H9 (cell line): ENCODE results near the gene PJVK. TPM values are rescaled to one million over a fixed set of nuclear protein-coding genes. Genes with fewer than 3 reads are reported as not detected.

Experiments
- DNase-seq: peaks from one replicate; pipeline ENCODE4 v3.0.0-alpha.2; 2017
- H2AFZ ChIP-seq: one replicate; pipeline ENCODE4 v1.6.1; 2013; ENCODE audit warnings: mild to moderate bottlenecking, low read length, control low read depth, moderate library complexity
- H2AK5ac ChIP-seq: 2 replicates; pipeline ENCODE4 v1.6.1; 2013; ENCODE audit warnings: low read length, control low read depth, mixed read lengths; ENCODE audit not compliant: insufficient read length
- H2BK120ac ChIP-seq: one replicate; pipeline ENCODE4 v1.6.1; 2013; ENCODE audit warnings: low read depth, mild to moderate bottlenecking, low read length, control low read depth, inconsistent platforms; ENCODE audit not compliant: poor library complexity, severe bottlenecking
- H2BK12ac ChIP-seq: 2 replicates; pipeline ENCODE4 v1.6.1; 2013; ENCODE audit warnings: low read length, control low read depth, mixed read lengths, low read depth; ENCODE audit not compliant: insufficient read length
- H2BK15ac ChIP-seq: 2 replicates; pipeline ENCODE4 v1.6.1; 2013; ENCODE audit warnings: low read depth, low read length, control low read depth
- H2BK20ac ChIP-seq: one replicate; pipeline ENCODE4 v1.6.1; 2013; ENCODE audit warnings: low read depth, mild to moderate bottlenecking, low read length, control low read depth, inconsistent platforms; ENCODE audit not compliant: poor library complexity, severe bottlenecking
- H2BK5ac ChIP-seq: 2 replicates; pipeline ENCODE4 v1.6.1; 2013; ENCODE audit warnings: low read length, control low read depth, mixed read lengths; ENCODE audit not compliant: insufficient read length
- H3K14ac ChIP-seq: 2 replicates; pipeline ENCODE4 v1.6.1; 2013; ENCODE audit warnings: low read length, control low read depth; ENCODE audit not compliant: insufficient read depth
- H3K18ac ChIP-seq: 2 replicates; pipeline ENCODE4 v1.6.1; 2013; ENCODE audit warnings: low read depth, mild to moderate bottlenecking, mixed read lengths, low read length, control low read depth; ENCODE audit not compliant: insufficient read length
- H3K23ac ChIP-seq: 2 replicates; pipeline ENCODE4 v1.6.1; 2013; ENCODE audit warnings: low read length, control low read depth, mixed read lengths, low read depth; ENCODE audit not compliant: insufficient read length
- H3K23me2 ChIP-seq: 2 replicates; pipeline ENCODE4 v1.6.1; 2013; ENCODE audit warnings: low read depth, mild to moderate bottlenecking, mixed read lengths, low read length, control low read depth; ENCODE audit not compliant: insufficient read length, poor library complexity, severe bottlenecking
- H3K27ac ChIP-seq: 2 replicates; pipeline ENCODE4 v1.5.1; 2013; ENCODE audit warnings: low read length, control low read depth, mixed read lengths, low read depth; ENCODE audit not compliant: insufficient read length
- H3K27me3 ChIP-seq: 2 replicates; pipeline ENCODE4 v1.6.1; 2013; ENCODE audit warnings: low read length, control low read depth, inconsistent platforms; ENCODE audit not compliant: insufficient read depth
- H3K4ac ChIP-seq: 2 replicates; pipeline ENCODE4 v1.6.1; 2013; ENCODE audit warnings: low read depth, mild to moderate bottlenecking, control low read depth, inconsistent platforms, low read length, moderate library complexity
- H3K4me1 ChIP-seq: 2 replicates; pipeline ENCODE4 v1.6.1; 2013; ENCODE audit warnings: low read length, control low read depth, inconsistent platforms; ENCODE audit not compliant: insufficient read depth
- H3K4me2 ChIP-seq: 2 replicates; pipeline ENCODE4 v1.6.1; 2013; ENCODE audit warnings: low read length, control low read depth, mixed read lengths; ENCODE audit not compliant: insufficient read length, insufficient read depth
- H3K56ac ChIP-seq: 2 replicates; pipeline ENCODE4 v1.6.1; 2013; ENCODE audit warnings: low read depth, mild to moderate bottlenecking, mixed read lengths, low read length, control low read depth; ENCODE audit not compliant: insufficient read length
- H3K79me1 ChIP-seq: 2 replicates; pipeline ENCODE4 v1.6.1; 2013; ENCODE audit warnings: low read depth, mild to moderate bottlenecking, moderate library complexity, low read length, control low read depth, inconsistent platforms; ENCODE audit not compliant: insufficient read depth, poor library complexity, severe bottlenecking
- H3K79me2 ChIP-seq: 2 replicates; pipeline ENCODE4 v1.6.1; 2013; ENCODE audit warnings: low read length, control low read depth, inconsistent platforms; ENCODE audit not compliant: insufficient read depth
- H3K9ac ChIP-seq: 2 replicates; pipeline ENCODE4 v1.6.1; 2013; ENCODE audit warnings: low read length, control low read depth, mixed read lengths; ENCODE audit not compliant: insufficient read length; ENCODE audit errors: extremely low read depth
- H3K9me3 ChIP-seq: one replicate; pipeline ENCODE4 v1.6.1; 2013; ENCODE audit warnings: low read depth, low read length, inconsistent platforms; ENCODE audit not compliant: control insufficient read depth
- H3T11ph ChIP-seq: one replicate; pipeline ENCODE4 v1.6.1; 2013; ENCODE audit warnings: mild to moderate bottlenecking, low read length, control low read depth, inconsistent platforms
- H4K20me1 ChIP-seq: one replicate; pipeline ENCODE4 v1.6.1; 2013; ENCODE audit not compliant: control insufficient read depth, insufficient read length, insufficient read depth
- H4K5ac ChIP-seq: 2 replicates; pipeline ENCODE4 v1.6.1; 2013; ENCODE audit warnings: low read depth, mild to moderate bottlenecking, mixed read lengths, low read length, control low read depth; ENCODE audit not compliant: insufficient read length
- H4K8ac ChIP-seq: replicated peaks from 2 replicates; pipeline ENCODE4 v1.6.1; 2013; ENCODE audit warnings: low read length, control low read depth, mixed read lengths, low read depth; ENCODE audit not compliant: insufficient read length
- H4K91ac ChIP-seq: 2 replicates; pipeline ENCODE4 v1.6.1; 2013; ENCODE audit warnings: low read depth, mild to moderate bottlenecking, moderate library complexity, mixed read lengths, low read length, control low read depth; ENCODE audit not compliant: insufficient read length
- H3K27ac Mint-ChIP-seq, 3 experiments: 2 replicates in 2 of 3; 3 replicates in 1 of 3; pipeline ENCODE4 v1.8.0; 2020 to 2021; ENCODE audit warnings: mixed read lengths in 3 of 3, mild to moderate bottlenecking in 1 of 3, moderate library complexity in 1 of 3
- H3K27me3 Mint-ChIP-seq: 2 replicates; pipeline ENCODE4 v1.8.0; 2021; ENCODE audit warnings: low read depth, mild to moderate bottlenecking, moderate library complexity, mixed read lengths
- H3K36me3 Mint-ChIP-seq, 3 experiments: 2 replicates in 2 of 3; 3 replicates in 1 of 3; pipeline ENCODE4 v1.8.0; 2020 to 2021; ENCODE audit warnings: low read depth in 3 of 3, mixed read lengths in 3 of 3; ENCODE audit not compliant: insufficient read depth in 1 of 3
- H3K4me1 Mint-ChIP-seq, 2 experiments: 2 replicates each; pipeline ENCODE4 v1.8.0; 2020; ENCODE audit warnings: mixed read lengths in 2 of 2
- H3K4me3 Mint-ChIP-seq, 2 experiments: 2 replicates in 1 of 2; 3 replicates in 1 of 2; pipeline ENCODE4 v1.8.0; 2020 to 2021; ENCODE audit warnings: mild to moderate bottlenecking in 2 of 2, mixed read lengths in 2 of 2, moderate library complexity in 1 of 2
- H3K9me3 Mint-ChIP-seq, 2 experiments: 2 replicates in 1 of 2; 3 replicates in 1 of 2; pipeline ENCODE4 v1.8.0; 2020; ENCODE audit warnings: mild to moderate bottlenecking in 2 of 2, mixed read lengths in 2 of 2, moderate library complexity in 1 of 2
- CTCF ChIP-seq: fragments of 200-600 bp; sonication (generic); conservative IDR thresholded peaks from 3 replicates; pipeline ENCODE4 v1.8.0; 2021; ENCODE audit warnings: antibody characterized with exemption, mild to moderate bottlenecking
- WGBS: extraction: QIAGEN DNeasy Blood & Tissue Kit; methylation state at CpG from one replicate; pipeline ENCODE4 v1.1.7; 2013; ENCODE audit warnings: missing lambda C conversion rate, low lambda C conversion rate, mixed read lengths; ENCODE audit not compliant: insufficient read length; ENCODE audit errors: extremely low coverage; 5-methylcytosine and 5-hydroxymethylcytosine counted together
- total RNA-seq: library from RNA; stranded (reverse); gene quantifications from 2 replicates; pipeline ENCODE4 v1.2.1, GENCODE V29; 2021

PJVK gene
- total RNA-seq, 1 experiment from 2014 or later, result 4.7 TPM

- H3K14ac ChIP-seq, result no peak overlapping the region
- no peak overlapping the region for H2BK20ac ChIP-seq
- Mint-ChIP-seq H3K4me3 (no peak overlapping the region), H3K27ac (no peak overlapping the region), H3K36me3 (peaks cover 12 to 51% (median 27%) of the 10 kb centered on the region in 3 experiments; a peak in 6 of 7 replicates), H3K27me3 (no peaks in the 10 kb centered on the region), H3K4me1 (no peaks in the 10 kb centered on the region), H3K9me3 (no peaks in the 10 kb centered on the region)
- no peak overlapping the region for H2AFZ ChIP-seq
- no peak overlapping the region for H4K8ac ChIP-seq
- H2BK5ac ChIP-seq, result no peak overlapping the region
- no peak overlapping the region for H3T11ph ChIP-seq
- H2AK5ac ChIP-seq, result no peak overlapping the region
- H3K56ac ChIP-seq, result no peak overlapping the region
- H3K23ac ChIP-seq, result no peak overlapping the region
- H3K9ac ChIP-seq, result no peak overlapping the region
- no peak for DNase-seq
- H3K27ac ChIP-seq, result no peak overlapping the region
- H3K79me1 ChIP-seq, result no peaks in the 10 kb centered on the region
- no peak for TF ChIP-seq CTCF
- no peak overlapping the region for H3K4ac ChIP-seq
- H3K23me2 ChIP-seq, result no peaks in the 10 kb centered on the region
- H2BK12ac ChIP-seq, result no peak overlapping the region
- H3K27me3 ChIP-seq, result no peaks in the 10 kb centered on the region
- no peaks in the 10 kb centered on the region for H3K9me3 ChIP-seq
- H4K91ac ChIP-seq, result no peak overlapping the region
- H4K20me1 ChIP-seq, result no peaks in the 10 kb centered on the region
- WGBS, result no CpG with 5 or more reads among the region's 4 CpGs
- no peak overlapping the region for H2BK120ac ChIP-seq
- no peak overlapping the region for H4K5ac ChIP-seq
- H3K4me1 ChIP-seq, result no peaks in the 10 kb centered on the region
- no peaks in the 10 kb centered on the region for H3K79me2 ChIP-seq
- no peak overlapping the region for H2BK15ac ChIP-seq
- H3K4me2 ChIP-seq, result no peak overlapping the region
- H3K18ac ChIP-seq, result no peak overlapping the region
These were observed 44.9 kb downstream of the PJVK start for GRCh38 chr2:178496049-178496448.
